Measurements from ENCODE around the gene FOXO1. TPM values are rescaled to one million over a fixed set of nuclear protein-coding genes. Genes with fewer than 3 reads are reported as not detected.
A peak's percentile ranks its signal among the peaks of the same experiment; 100 is the strongest.

Gene FOXO1
- total and polyA plus RNA-seq, 2 of the 13 experiments (the other 11 are each of a cell fraction or from before 2014, with no cell fraction given), result 8.1 to 13.1 TPM

GRCh38 chr13:40536443-40537113, 129.9 kb downstream of the FOXO1 start (continued):
- TF ChIP-seq ZNF609 (CRISPR knock-in tag; IDR thresholded peaks at IDR 0.05; ENCODE audit: borderline replicate concordance) (peak; percentile 90), HCFC1 (IDR thresholded peaks at IDR 0.05; ENCODE audit: low read depth, low read length) (no peak), ZC3H4 (CRISPR knock-in tag; IDR thresholded peaks at IDR 0.05; ENCODE audit: borderline replicate concordance) (no peak), ZBTB42 (CRISPR knock-in tag; IDR thresholded peaks at IDR 0.05) (no peak), FLYWCH1 (CRISPR knock-in tag; IDR thresholded peaks at IDR 0.05) (0 out of 2 replicates have a peak, but pooled peaks have one; percentile 44), HHEX (CRISPR knock-in tag; IDR thresholded peaks at IDR 0.05) (no peak), PRMT3 (CRISPR knock-in tag; IDR thresholded peaks at IDR 0.05; ENCODE audit: borderline replicate concordance, low read depth) (no peak), MTF2 (CRISPR knock-in tag; IDR thresholded peaks at IDR 0.05; ENCODE audit: borderline replicate concordance) (no peak), ZSCAN29 (CRISPR knock-in tag; conservative IDR thresholded peaks at IDR 0.05) (peak; percentile 83), POGZ (CRISPR knock-in tag; IDR thresholded peaks at IDR 0.05) (peak; percentile 84), ZNF446 (CRISPR knock-in tag; IDR thresholded peaks at IDR 0.05) (no peak), NONO (IDR thresholded peaks at IDR 0.05) (no peak), NONO (CRISPR knock-in tag; conservative IDR thresholded peaks at IDR 0.05) (no peak), AGO1 (IDR thresholded peaks at IDR 0.05; ENCODE audit: low read depth, low read length, poor library complexity, severe bottlenecking) (no peak), MEF2D (CRISPR knock-in tag; IDR thresholded peaks at IDR 0.05) (peak; percentile 94), KDM5A (IDR thresholded peaks at IDR 0.05; ENCODE audit: borderline replicate concordance, low read length) (no peak), ZNF749 (CRISPR knock-in tag; IDR thresholded peaks at IDR 0.05; ENCODE audit: borderline replicate concordance) (no peak), HNF4A (CRISPR knock-in tag; IDR thresholded peaks at IDR 0.05) (peak; percentile 97)
- TF ChIP-seq, protein P1, sequence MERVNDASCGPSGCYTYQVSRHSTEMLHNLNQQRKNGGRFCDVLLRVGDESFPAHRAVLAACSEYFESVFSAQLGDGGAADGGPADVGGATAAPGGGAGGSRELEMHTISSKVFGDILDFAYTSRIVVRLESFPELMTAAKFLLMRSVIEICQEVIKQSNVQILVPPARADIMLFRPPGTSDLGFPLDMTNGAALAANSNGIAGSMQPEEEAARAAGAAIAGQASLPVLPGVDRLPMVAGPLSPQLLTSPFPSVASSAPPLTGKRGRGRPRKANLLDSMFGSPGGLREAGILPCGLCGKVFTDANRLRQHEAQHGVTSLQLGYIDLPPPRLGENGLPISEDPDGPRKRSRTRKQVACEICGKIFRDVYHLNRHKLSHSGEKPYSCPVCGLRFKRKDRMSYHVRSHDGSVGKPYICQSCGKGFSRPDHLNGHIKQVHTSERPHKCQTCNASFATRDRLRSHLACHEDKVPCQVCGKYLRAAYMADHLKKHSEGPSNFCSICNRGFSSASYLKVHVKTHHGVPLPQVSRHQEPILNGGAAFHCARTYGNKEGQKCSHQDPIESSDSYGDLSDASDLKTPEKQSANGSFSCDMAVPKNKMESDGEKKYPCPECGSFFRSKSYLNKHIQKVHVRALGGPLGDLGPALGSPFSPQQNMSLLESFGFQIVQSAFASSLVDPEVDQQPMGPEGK (CRISPR knock-in tag; IDR thresholded peaks at IDR 0.05), result peak; percentile 33; the same call in 1 of the 2 replicates
- TF ChIP-seq, protein P2, sequence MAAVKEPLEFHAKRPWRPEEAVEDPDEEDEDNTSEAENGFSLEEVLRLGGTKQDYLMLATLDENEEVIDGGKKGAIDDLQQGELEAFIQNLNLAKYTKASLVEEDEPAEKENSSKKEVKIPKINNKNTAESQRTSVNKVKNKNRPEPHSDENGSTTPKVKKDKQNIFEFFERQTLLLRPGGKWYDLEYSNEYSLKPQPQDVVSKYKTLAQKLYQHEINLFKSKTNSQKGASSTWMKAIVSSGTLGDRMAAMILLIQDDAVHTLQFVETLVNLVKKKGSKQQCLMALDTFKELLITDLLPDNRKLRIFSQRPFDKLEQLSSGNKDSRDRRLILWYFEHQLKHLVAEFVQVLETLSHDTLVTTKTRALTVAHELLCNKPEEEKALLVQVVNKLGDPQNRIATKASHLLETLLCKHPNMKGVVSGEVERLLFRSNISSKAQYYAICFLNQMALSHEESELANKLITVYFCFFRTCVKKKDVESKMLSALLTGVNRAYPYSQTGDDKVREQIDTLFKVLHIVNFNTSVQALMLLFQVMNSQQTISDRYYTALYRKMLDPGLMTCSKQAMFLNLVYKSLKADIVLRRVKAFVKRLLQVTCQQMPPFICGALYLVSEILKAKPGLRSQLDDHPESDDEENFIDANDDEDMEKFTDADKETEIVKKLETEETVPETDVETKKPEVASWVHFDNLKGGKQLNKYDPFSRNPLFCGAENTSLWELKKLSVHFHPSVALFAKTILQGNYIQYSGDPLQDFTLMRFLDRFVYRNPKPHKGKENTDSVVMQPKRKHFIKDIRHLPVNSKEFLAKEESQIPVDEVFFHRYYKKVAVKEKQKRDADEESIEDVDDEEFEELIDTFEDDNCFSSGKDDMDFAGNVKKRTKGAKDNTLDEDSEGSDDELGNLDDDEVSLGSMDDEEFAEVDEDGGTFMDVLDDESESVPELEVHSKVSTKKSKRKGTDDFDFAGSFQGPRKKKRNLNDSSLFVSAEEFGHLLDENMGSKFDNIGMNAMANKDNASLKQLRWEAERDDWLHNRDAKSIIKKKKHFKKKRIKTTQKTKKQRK (IDR thresholded peaks at IDR 0.05; ENCODE audit: low read length), result no peak
